Stomach (tissue), 9 donors: ENCODE data around the gene GTSE1. TPM values are rescaled to one million over a fixed set of nuclear protein-coding genes. Genes with fewer than 3 reads are reported as not detected.

Source experiments
- DNase-seq, 2 donors: peaks; one replicate each; pipeline versions ENCODE4 v3.0.0 to v3.0.0-alpha.2; 2013 to 2019
- H3K27ac ChIP-seq, 5 donors: fragments of 200-600 bp in 4 of 5; sonication (generic) in 4 of 5; one replicate each; pipeline ENCODE4 v1.5.1; 2013 to 2019; ENCODE audit warnings: mild to moderate bottlenecking in 1 of 5, moderate library complexity in 1 of 5
- H3K27me3 ChIP-seq, 3 donors: fragments of 200-600 bp; sonication (generic); one replicate each; pipeline ENCODE4 v1.5.1; 2017 to 2019; ENCODE audit warnings: mixed run types in 1 of 3
- H3K36me3 ChIP-seq, 4 donors: fragments of 200-600 bp; sonication (generic); 1 replicate in 3 of 4; 2 replicates in 1 of 4; pipeline ENCODE4 v1.5.1; 2016 to 2019
- H3K4me1 ChIP-seq, 4 donors: fragments of 200-600 bp; sonication (generic); one replicate each; pipeline ENCODE4 v1.5.1; 2016 to 2019
- H3K4me3 ChIP-seq, 4 donors: fragments of 200-600 bp; sonication (generic) in 3 of 4; one replicate each; pipeline ENCODE4 v1.5.1; 2016 to 2019; ENCODE audit warnings: mild to moderate bottlenecking in 1 of 4
- H3K9me3 ChIP-seq, 4 donors: fragments of 200-600 bp; sonication (generic); one replicate each; pipeline ENCODE4 v1.5.1; 2016 to 2019
- CTCF ChIP-seq, 7 experiments: fragments of 450-650 bp in 4 of 7; fragments of 200-600 bp in 3 of 7; sonication (generic) in 3 of 7; IDR thresholded peaks; one replicate each; pipeline ENCODE4 v1.5.1; 2016 to 2019; ENCODE audit warnings: antibody characterized with exemption in 7 of 7, control low read depth in 2 of 7, mild to moderate bottlenecking in 1 of 7
- EP300 ChIP-seq: sonication (generic); formaldehyde crosslinking; IDR thresholded peaks from one replicate; pipeline ENCODE4 v1.6.1; 2017; ENCODE audit warnings: antibody characterized with exemption
- POLR2A ChIP-seq, 4 donors: fragments of 450-650 bp; IDR thresholded peaks; one replicate each; pipeline ENCODE4 v1.6.1; 2016; ENCODE audit warnings: antibody characterized with exemption in 4 of 4, control low read depth in 2 of 4, mild to moderate bottlenecking in 1 of 4, moderate library complexity in 1 of 4
- POLR2AphosphoS5 ChIP-seq, 3 donors: sonication (generic); formaldehyde crosslinking; IDR thresholded peaks; one replicate each; pipeline ENCODE4 v1.6.1; 2016; ENCODE audit warnings: antibody characterized with exemption in 3 of 3
- WGBS, 5 donors: extraction: QIAGEN DNeasy Blood & Tissue Kit in 3 of 5; methylation state at CpG; one replicate each; pipeline versions ENCODE4 v1.1.5 to v1.1.7; 2013 to 2018; 5-methylcytosine and 5-hydroxymethylcytosine counted together
- intact Hi-C: fragments of 100-400 bp; cut with DNase I; formaldehyde crosslinking; loops from one replicate; pipeline ENCODE4 v1.15.1; 2023; ENCODE audit warnings: low total_unique reads
- polyA plus RNA-seq, 3 donors: library from polyadenylated mRNA; stranded (reverse); fragments of 200-250 nt; gene quantifications; one replicate each; pipeline ENCODE4 v1.2.3, GENCODE V29; 2013
- total RNA-seq, 5 donors: library from RNA; depleted of rRNA; stranded (reverse); fragments of >200 nt; gene quantifications; one replicate each; pipeline versions ENCODE4 v1.1.0 to v1.2.3, GENCODE V29; 2014 to 2016
- donor health status: healthy with polysubstance abuse.
- donor health status: Bipolar disorder and iron deficiency.
- donor health status: healthy.

GTSE1 gene
- total and polyA plus RNA-seq, 8 donors, result 1.1 to 64.0 (median 4.2) TPM

GRCh38 chr22:46272762-46273431 is 23.8 kb upstream of the GTSE1 start:
- no peak for DNase-seq
- peaks cover 50 to 83% (median 69%) of the 10 kb centered on the region in 4 donors for H3K36me3 ChIP-seq
- WGBS, 5 donors, result 84 to 96% (median 94%) methylated on average over 10 to 12 of the region's 12 CpGs
- H3K27me3 ChIP-seq, result no peaks in the 10 kb centered on the region
- no peaks in the 10 kb centered on the region for H3K9me3 ChIP-seq
- H3K4me1 ChIP-seq, result peaks cover 14 to 36% (median 27%) of the 10 kb centered on the region in 4 donors
- TF ChIP-seq CTCF (IDR thresholded peaks at IDR 0.05) (no peak), POLR2AphosphoS5 (IDR thresholded peaks at IDR 0.05) (no peak), EP300 (no peak)
- H3K27ac ChIP-seq, result no peak overlapping the region
- intact Hi-C loops, result no loop called here
- H3K4me3 ChIP-seq, result no peak overlapping the region

- H3K27ac ChIP-seq, result no peak overlapping the region
- peaks cover 14 to 31% (median 21%) of the 10 kb centered on the region in 4 donors for H3K4me1 ChIP-seq
- intact Hi-C loops, result no loop called here
- no peak for TF ChIP-seq POLR2AphosphoS5 (IDR thresholded peaks at IDR 0.05)
- TF ChIP-seq POLR2A (IDR thresholded peaks at IDR 0.05), result no peak
- TF ChIP-seq EP300, result no peak
- no peak for TF ChIP-seq CTCF (IDR thresholded peaks at IDR 0.05)
- no peaks in the 10 kb centered on the region for H3K9me3 ChIP-seq
- no peak for DNase-seq
- H3K36me3 ChIP-seq, result peaks cover 57 to 90% (median 76%) of the 10 kb centered on the region in 4 donors
- no peaks in the 10 kb centered on the region for H3K27me3 ChIP-seq
- H3K4me3 ChIP-seq, result no peak overlapping the region
- WGBS, 5 donors, result 92 to 100% (median 95%) methylated on average over 1 to 12 of the region's 12 CpGs
Measured at GRCh38 chr22:46273432-46274148, 23.1 kb upstream of the GTSE1 start.

- Histone ChIP-seq H3K9me3 (no peaks in the 10 kb centered on the region), H3K36me3 (peaks cover 65 to 96% (median 84%) of the 10 kb centered on the region in 4 donors), H3K27ac (no peak overlapping the region), H3K4me3 (no peak overlapping the region), H3K4me1 (peaks cover 7 to 23% (median 13%) of the 10 kb centered on the region in 4 donors), H3K27me3 (no peaks in the 10 kb centered on the region)
- intact Hi-C loops, result no loop called here
- WGBS, 5 donors, result 94 to 96% (median 96%) methylated on average over 8 of the region's 8 CpGs
- no peak for TF ChIP-seq CTCF (IDR thresholded peaks at IDR 0.05)
- no peak for TF ChIP-seq EP300
- no peak for TF ChIP-seq POLR2A (IDR thresholded peaks at IDR 0.05)
- TF ChIP-seq POLR2AphosphoS5 (IDR thresholded peaks at IDR 0.05), result no peak
- DNase-seq, result no peak
Measured at GRCh38 chr22:46274381-46274780, 22.3 kb upstream of the GTSE1 start.

- peaks cover 0 to 11% (median 1%) of the 10 kb centered on the region in 4 donors for H3K4me1 ChIP-seq
- no peaks in the 10 kb centered on the region for H3K27me3 ChIP-seq
- no peak for TF ChIP-seq EP300
- TF ChIP-seq CTCF (IDR thresholded peaks at IDR 0.05), result no peak
- TF ChIP-seq POLR2AphosphoS5 (IDR thresholded peaks at IDR 0.05), result no peak
- TF ChIP-seq POLR2A (IDR thresholded peaks at IDR 0.05), result no peak
- 64 to 79% (median 72%) methylated on average over 3 of the region's 3 CpGs for WGBS, 5 donors
- H3K27ac ChIP-seq, result peak overlapping the region in 1 of 5 donors; percentile 20
- H3K4me3 ChIP-seq, result no peak overlapping the region
- intact Hi-C loops, result no loop called here
- DNase-seq, result no peak
- peaks cover 77 to 98% (median 96%) of the 10 kb centered on the region in 4 donors for H3K36me3 ChIP-seq
- H3K9me3 ChIP-seq, result no peaks in the 10 kb centered on the region
Measured at GRCh38 chr22:46275455-46276122, 21.1 kb upstream of the GTSE1 start.
